Epithelial cell of esophagus (primary cell): Measurements from ENCODE around the gene SCAF4.
"Not testable (repeated sequence)": the region's sequence is repeated elsewhere in the genome, so short reads cannot be mapped to it uniquely, and the experiment has no call there.

Experiments
- DNase-seq: peaks from one replicate; pipeline ENCODE4 v3.0.0; 2010; ENCODE audit warnings: low read depth
- H3K4me3 ChIP-seq: 2 replicates; pipeline ENCODE4 v1.5.1; 2011; ENCODE audit warnings: mild to moderate bottlenecking, low read length, control low read depth
- TF ChIP-seq, protein P1 (sequence below): IDR thresholded peaks from 2 replicates; pipeline ENCODE4 v1.5.1; 2011; ENCODE audit warnings: low read depth, mild to moderate bottlenecking, low read length, control low read depth, inconsistent platforms; ENCODE audit not compliant: insufficient read depth; ENCODE audit errors: missing control alignments

Gene SCAF4

DNA sequence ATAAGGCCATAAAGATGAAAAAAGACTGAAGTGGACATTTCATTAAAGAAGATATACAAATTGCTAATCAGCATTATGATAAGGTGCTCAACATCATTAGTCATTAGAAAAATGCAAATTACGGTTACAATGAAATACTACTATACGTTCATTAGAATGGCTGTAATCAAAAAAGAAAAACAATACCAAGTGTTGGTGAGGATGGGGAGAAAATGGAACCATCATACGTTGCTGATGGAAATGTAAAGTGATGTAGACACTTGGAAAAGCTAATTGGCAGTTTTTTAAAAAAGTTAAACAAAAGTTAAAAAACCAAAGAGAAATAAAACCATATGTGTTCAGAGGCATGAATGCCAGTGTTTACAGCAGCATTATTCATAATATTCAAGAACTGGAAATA is 81.0 kb downstream of the SCAF4 start:
- TF ChIP-seq, protein P1, sequence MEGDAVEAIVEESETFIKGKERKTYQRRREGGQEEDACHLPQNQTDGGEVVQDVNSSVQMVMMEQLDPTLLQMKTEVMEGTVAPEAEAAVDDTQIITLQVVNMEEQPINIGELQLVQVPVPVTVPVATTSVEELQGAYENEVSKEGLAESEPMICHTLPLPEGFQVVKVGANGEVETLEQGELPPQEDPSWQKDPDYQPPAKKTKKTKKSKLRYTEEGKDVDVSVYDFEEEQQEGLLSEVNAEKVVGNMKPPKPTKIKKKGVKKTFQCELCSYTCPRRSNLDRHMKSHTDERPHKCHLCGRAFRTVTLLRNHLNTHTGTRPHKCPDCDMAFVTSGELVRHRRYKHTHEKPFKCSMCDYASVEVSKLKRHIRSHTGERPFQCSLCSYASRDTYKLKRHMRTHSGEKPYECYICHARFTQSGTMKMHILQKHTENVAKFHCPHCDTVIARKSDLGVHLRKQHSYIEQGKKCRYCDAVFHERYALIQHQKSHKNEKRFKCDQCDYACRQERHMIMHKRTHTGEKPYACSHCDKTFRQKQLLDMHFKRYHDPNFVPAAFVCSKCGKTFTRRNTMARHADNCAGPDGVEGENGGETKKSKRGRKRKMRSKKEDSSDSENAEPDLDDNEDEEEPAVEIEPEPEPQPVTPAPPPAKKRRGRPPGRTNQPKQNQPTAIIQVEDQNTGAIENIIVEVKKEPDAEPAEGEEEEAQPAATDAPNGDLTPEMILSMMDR: no peak
- H3K4me3 ChIP-seq: no peak overlapping the region
- DNase-seq: no peak

DNA sequence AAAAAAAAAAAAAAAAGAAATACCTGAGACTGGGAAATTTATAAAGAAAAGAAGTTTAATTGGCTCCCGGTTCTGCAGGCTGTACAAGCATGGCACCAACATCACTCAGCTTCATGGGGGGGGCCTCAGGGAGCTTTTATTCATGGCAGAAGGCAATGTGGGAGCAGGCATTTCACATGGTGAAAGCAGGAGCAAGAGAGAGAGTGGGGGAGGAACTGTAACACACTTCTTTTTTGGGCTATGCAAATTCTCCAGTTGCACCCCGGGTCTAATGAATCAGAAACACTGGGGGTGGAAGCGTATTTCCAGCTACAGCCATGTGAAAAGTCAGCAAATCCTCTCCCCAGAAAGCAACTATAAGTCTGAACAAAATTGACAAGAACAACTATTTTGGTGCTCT is 84.3 kb downstream of the SCAF4 start:
- DNase-seq: no peak
- TF ChIP-seq, protein P1: no peak
- no peak overlapping the region for H3K4me3 ChIP-seq

DNA sequence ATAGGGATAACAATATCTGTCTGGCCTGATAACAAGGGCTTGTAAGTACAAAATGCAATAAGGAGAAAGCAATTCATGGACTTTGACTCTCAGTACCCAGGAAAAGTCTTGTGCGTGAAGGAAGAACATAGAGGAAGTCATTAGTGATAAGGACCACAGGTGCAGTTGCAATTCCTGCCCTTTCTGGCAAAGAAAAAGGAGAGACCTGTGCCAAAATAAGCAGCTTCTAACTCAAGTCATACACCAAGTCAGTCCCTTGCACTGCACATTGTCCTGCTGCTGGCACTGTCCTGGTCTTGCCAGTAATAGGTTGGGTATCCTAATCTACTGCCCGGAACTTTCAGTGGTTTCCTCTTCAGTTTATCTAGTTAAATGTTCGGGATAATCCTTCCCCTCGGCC is 87.3 kb downstream of the SCAF4 start:
- H3K4me3 ChIP-seq: no peak overlapping the region
- no peak for DNase-seq
- TF ChIP-seq, protein P1: no peak

DNA sequence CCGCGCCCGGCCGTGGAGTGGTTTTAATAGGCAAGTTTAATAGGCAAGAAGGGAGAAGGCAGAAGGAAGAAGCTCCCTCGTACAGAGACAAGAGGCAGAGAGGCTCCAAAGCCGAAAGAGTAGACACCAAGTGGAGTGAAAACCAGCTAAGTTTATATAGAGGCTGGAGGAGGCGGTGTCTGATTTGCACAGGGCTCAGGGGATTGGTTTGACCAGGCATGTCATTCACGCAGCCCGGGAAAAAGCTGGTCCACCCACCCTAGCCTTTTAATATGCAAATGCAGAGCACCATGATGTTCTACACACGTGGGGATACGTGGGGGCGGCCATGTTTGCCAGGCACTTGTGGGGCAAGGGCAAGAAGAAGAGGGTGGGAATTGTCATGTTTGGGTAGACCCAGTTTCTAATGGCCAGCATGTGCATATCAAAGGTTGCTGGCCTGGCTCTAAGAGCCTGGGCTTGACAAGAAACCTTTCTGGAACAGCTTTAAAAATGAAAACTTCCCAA is 90.4 kb downstream of the SCAF4 start:
- TF ChIP-seq, protein P1: no peak
- no peak overlapping the region for H3K4me3 ChIP-seq
- no peak for DNase-seq

DNA sequence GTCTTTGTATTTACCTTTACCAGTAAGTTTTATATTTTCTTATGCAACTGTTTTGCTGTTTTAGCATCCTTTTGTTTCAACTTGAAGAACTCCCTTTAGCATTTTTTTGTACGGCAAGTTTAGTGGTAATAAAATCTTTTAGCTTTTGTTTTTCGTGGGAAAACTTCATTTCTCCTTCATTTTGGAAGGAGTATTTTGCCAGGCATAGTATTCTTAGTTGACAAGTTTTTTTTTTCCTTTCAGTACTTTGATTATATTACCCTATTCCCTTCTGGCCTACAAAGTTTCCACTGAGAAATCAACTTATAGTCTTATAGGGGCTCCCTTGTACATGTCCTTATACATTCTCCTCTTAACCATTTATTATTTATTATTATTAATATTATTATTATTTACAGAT is 95.0 kb downstream of the SCAF4 start:
- DNase-seq: no peak
- TF ChIP-seq, protein P1: no peak

DNA sequence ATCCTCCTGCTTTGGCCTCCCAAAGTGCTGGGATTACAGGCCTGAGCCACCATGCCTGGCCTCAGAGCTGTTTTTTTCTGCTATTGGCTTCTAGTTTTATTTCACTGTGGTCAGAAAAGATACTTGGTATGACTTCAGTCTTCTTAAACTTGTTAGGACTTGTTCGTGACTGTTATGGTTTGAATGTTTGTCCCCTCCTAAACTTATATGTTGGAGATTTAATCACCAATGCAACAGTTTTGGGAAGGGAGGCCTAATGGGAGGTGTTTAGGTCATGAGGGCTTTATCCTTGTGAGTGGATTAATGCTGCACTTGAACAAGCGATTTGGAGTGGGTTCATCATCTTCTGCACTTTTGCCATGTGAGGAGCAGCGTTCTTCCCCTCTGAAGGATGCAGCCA is 96.9 kb downstream of the SCAF4 start:
- TF ChIP-seq, protein P1: no peak
- DNase-seq: peak; percentile 59
- H3K4me3 ChIP-seq: no peak overlapping the region

More for the DNA sequence above, 95.0 kb downstream of the SCAF4 start:
- no peak overlapping the region for H3K4me3 ChIP-seq

DNA sequence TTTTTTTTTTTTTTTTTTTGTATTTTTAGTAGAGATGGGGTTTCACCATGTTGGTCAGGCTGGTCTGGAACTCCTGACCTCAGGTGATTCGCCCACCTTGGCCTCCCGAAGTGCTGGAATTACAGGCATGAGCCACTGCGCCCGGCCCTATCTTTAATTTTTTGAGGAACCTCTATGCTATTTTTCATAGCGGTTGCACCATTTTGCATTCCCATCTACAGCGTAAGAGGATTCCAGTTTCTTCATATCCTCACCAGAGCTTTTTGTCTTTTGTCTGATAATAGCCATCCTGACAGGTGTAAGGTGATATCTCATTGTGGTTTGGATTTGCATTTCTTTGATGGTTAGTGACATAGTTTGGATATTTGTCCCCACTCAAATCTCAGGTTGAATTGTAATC is 100.0 kb downstream of the SCAF4 start:
- not testable (repeated sequence) for H3K4me3 ChIP-seq, DNase-seq
